ENCODE measurements around the gene CETN2.

DNA sequence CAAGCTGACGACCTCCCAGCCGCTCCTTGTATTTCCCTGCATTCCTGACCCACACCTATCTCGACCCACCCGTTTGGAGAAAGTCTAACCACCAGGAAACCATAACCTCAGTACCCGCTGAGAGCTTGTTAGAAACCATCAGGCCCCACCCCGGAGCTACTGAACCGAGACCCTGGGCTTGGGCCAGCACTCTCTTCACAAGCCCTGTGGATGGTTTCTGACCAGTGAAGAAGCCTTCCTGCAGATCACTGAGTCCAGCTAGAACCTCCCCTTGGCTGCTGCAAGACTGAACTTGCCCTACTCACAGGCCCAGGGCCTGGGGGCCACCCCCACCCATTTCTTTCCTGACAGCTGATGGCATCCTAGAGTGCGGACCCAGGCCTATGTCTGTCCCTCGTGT lies 40.7 kb upstream of the CETN2 start:
- TF ChIP-seq POLR2A (IDR thresholded peaks at IDR 0.05; ENCODE audit: low read depth, low read length) (no peak), EZH2 (IDR thresholded peaks at IDR 0.05; ENCODE audit: borderline replicate concordance, low read depth, low read length, severe bottlenecking) (no peak), CTCF (IDR thresholded peaks at IDR 0.05; ENCODE audit: extremely low read depth in 1 of 2, insufficient read depth in 1 of 2, low read depth in 1 of 2, low read length in 2 of 2) (no peak), POLR2AphosphoS5 (IDR thresholded peaks at IDR 0.05; ENCODE audit: insufficient read depth, low read depth, low read length) (no peak), MYC (IDR thresholded peaks at IDR 0.05; ENCODE audit: low read depth, low read length) (no peak)
